Skeletal muscle cell (primary cell): ENCODE measurements around the gene KLRF2.
A peak's percentile ranks its signal among the peaks of the same experiment; 100 is the strongest.
"Not testable (repeated sequence)": the region's sequence is repeated elsewhere in the genome, so short reads cannot be mapped to it uniquely, and the experiment has no call there.

Source experiments
- DNase-seq: peaks from one replicate; pipeline ENCODE4 v3.0.0-alpha.2; 2010; ENCODE audit warnings: low read depth
- H3K4me3 ChIP-seq: 2 replicates; pipeline ENCODE4 v1.5.1; 2011; ENCODE audit warnings: low read depth, mild to moderate bottlenecking, control low read depth, low read length, moderate library complexity

Gene KLRF2, protein sequence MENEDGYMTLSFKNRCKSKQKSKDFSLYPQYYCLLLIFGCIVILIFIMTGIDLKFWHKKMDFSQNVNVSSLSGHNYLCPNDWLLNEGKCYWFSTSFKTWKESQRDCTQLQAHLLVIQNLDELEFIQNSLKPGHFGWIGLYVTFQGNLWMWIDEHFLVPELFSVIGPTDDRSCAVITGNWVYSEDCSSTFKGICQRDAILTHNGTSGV

GRCh38 chr12:9881246-9881645 lies at the start of gene KLRF2:
Gene KLRF2 (plus strand): TSS chr12:9881489. CDS start chr12:9881596, 107 bp downstream.
- no peak within 1 kb of the TSS for H3K4me3 ChIP-seq
- DNase-seq, result no peak

DNA sequence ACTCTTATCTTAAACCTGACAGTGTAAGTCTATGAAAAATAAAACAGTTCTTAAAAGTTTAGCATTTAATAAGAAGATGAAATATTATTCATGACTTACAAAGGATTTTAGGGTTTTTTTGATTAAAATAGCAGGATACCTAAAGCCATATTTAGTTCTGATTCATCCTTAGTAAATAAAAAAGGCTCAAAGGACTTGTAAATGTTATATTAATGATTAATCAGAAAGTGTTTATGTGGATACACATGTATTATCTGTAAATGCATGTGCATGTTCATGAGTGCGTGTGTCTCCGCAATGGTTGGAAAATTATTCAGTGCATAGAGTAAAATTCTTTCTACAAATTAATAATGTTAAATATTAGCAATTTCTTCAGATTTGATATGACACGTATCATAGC lies 49.6 kb upstream of the KLRF2 start:
- no peak for DNase-seq

DNA sequence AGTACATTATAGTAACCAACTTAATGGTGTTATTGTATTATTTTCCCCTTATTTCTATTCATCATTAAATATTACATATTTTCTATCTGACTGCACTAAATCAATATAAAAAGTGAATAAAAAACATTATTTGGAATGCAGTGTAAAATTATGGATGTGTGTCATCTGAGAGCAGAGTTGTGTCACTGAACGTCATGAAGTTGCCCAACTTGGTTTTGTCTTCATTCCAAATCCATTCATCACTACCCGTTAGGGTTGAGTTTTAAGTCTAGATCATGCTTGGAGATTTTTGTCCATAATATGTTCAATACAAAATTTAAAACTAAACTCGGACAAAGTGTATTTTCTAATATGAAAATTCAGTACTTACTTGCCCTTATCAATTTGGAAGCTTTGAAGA lies 37.9 kb upstream of the KLRF2 start:
- no peak for DNase-seq
- no peak overlapping the region for H3K4me3 ChIP-seq

More for the DNA sequence above, 49.6 kb upstream of the KLRF2 start:
- H3K4me3 ChIP-seq, result no peak overlapping the region

GRCh38 chr12:9848899-9849298 lies 32.4 kb upstream of the KLRF2 start:
- H3K4me3 ChIP-seq, result no peak overlapping the region
- DNase-seq, result no peak

- no peak overlapping the region for H3K4me3 ChIP-seq
Measured at GRCh38 chr12:9851050-9851449, 30.2 kb upstream of the KLRF2 start.

DNA sequence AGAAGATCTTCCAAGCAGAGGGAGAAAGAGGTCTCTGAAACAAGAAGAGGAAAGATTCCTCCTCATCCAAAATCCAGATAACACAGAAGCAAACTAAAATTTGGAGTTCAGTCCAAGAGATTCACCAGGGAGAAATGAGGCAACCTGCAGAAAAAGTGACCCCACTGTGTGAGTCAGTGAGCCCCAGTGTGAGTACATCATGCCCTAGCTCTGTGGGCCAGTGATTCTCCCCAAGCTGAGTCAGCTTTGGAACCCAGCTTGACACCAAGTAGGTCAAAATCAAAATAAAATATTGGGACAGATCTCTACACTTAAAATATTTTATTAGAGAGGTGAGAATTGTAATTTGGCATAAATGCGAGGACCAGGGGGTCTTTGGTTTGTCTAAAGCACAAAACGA lies 29.4 kb upstream of the KLRF2 start:
- H3K4me3 ChIP-seq, result no peak overlapping the region
- DNase-seq, result no peak

More at GRCh38 chr12:9851050-9851449, 30.2 kb upstream of the KLRF2 start:
- DNase-seq, result no peak

- H3K4me3 ChIP-seq, result no peak overlapping the region
- DNase-seq, result no peak
Measured at GRCh38 chr12:9856151-9856550, 25.1 kb upstream of the KLRF2 start.

GRCh38 chr12:9856894-9857293 lies 24.4 kb upstream of the KLRF2 start:
- no peak overlapping the region for H3K4me3 ChIP-seq
- DNase-seq, result no peak

GRCh38 chr12:9858135-9858534 lies 23.2 kb upstream of the KLRF2 start:
- H3K4me3 ChIP-seq, result no peak overlapping the region
- no peak for DNase-seq

DNA sequence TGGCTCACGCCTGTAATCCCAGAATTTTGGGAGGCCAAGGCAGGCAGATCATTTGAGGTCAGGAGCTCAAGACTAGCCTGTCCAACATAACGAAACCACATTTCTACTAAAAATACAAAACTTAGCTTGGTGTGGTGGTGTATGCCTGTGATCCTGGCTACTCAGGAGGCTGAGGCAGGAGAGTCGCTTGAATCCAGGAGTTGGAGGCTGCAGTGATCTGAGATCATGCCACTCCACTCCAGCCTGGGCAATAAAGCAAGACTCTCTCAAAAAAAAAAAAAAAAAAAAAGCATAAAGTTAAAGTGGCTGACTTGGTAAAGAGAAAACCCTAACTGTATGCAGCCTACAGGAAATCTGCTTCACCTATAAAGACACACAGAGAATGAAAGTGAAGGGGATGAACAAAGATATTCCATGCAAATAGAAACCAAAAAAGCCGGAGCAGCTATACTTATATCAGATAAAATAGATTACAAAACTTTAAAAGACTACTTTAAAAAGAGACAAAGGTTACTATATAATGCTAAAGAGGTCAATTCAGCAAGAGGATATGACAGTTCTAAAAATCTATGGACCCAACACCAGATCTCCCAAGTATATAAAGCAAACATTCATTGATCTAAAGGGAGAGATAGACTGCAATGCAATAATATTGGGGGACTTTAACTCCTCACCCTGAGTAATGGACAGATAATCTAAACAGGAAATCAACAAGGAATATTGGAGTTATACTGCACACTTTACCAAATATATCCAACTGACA lies 16.2 kb upstream of the KLRF2 start:
- no peak for DNase-seq
- no peak overlapping the region for H3K4me3 ChIP-seq

DNA sequence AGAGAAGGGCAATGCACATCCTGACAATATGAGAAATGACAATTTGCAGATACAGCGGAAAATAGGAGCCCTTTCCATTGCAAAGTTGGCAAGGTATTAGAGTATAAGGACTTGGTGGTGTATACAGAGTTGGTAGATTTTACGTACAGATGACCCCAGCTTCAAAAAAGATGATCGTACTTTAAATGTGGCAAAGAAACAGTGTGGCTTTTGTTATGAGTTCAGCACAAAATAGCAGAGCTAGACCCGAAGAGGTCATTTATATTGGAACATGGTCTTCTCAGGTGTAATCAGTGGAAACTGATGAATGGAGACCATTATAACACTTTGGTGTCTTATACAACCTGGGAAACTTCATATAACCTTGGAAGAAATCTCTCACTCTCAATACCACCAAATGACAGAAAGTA lies 14.4 kb upstream of the KLRF2 start:
- DNase-seq, result no peak
- H3K4me3 ChIP-seq, result no peak overlapping the region

- no peak overlapping the region for H3K4me3 ChIP-seq
Measured at GRCh38 chr12:9867531-9867930, 13.8 kb upstream of the KLRF2 start.

DNA sequence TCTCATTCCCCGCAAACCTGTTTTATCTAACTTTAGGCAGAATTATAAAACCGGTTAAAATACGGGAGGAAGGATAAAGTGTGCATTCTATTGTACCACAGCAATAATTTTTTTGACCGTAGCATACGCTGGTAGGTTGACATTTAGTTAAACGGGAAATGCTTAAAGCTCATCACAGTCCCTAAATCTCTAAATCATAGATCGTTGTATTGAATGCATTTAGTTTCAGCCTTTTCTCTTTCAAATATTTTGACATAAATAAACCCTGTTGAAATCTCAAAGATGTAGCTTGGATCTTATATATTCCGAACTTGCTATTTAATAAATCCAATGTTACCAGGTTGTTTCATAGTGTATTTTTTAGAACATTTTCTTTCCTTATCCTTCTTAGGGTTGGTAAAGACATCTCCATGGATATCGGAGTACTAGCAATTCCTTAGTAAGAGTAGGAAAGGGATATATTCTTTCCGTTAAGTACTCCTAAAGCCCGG lies 12.9 kb upstream of the KLRF2 start:
- H3K4me3 ChIP-seq, result no peak overlapping the region

More at GRCh38 chr12:9867531-9867930, 13.8 kb upstream of the KLRF2 start:
- no peak for DNase-seq

GRCh38 chr12:9868951-9869306 lies 12.4 kb upstream of the KLRF2 start:
- H3K4me3 ChIP-seq, result peak overlapping the region; percentile 25
- DNase-seq, result no peak

More for the DNA sequence above, 12.9 kb upstream of the KLRF2 start:
- DNase-seq, result no peak

GRCh38 chr12:9869307-9870161 lies 11.8 kb upstream of the KLRF2 start, which contains the start of gene CLEC2B:
Gene CLEC2B (minus strand): TSS chr12:9869354.
- peak; percentile 46 for DNase-seq
- peak within 1 kb of the TSS; percentile 25 for H3K4me3 ChIP-seq

DNA sequence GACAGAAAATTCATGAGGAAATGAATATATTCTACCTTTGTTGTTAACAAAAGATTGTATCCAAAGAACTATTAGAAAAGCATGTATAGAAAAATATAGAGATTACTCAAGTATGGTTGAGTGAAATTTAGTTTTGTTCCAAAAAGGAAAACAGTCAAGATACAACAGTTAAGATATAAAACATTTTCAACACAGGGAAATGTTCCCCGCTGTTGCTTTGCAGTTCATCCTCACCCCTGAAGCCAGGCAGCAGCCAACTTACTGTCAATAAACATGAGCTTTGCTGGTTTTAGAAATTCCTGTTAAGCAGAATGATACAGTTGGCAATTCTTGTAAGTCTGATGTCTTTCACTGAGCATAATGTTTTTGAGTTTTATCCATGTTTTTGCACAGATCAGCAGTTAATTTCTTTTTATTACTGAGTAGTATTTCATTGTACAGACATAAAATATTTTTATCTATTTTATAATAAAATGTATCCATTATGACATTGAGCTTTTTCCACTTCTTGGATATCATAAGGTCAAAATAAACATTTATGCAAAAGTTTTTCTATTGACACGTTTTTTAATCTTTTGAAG lies 10.9 kb upstream of the KLRF2 start:
- H3K4me3 ChIP-seq, result no peak overlapping the region
- no peak for DNase-seq

GRCh38 chr12:9872162-9872561 lies 9.1 kb upstream of the KLRF2 start:
- H3K4me3 ChIP-seq, result no peak overlapping the region
- no peak for DNase-seq

- DNase-seq, result no peak
- H3K4me3 ChIP-seq, result no peak overlapping the region
Measured at GRCh38 chr12:9872742-9873141, 8.5 kb upstream of the KLRF2 start.

DNA sequence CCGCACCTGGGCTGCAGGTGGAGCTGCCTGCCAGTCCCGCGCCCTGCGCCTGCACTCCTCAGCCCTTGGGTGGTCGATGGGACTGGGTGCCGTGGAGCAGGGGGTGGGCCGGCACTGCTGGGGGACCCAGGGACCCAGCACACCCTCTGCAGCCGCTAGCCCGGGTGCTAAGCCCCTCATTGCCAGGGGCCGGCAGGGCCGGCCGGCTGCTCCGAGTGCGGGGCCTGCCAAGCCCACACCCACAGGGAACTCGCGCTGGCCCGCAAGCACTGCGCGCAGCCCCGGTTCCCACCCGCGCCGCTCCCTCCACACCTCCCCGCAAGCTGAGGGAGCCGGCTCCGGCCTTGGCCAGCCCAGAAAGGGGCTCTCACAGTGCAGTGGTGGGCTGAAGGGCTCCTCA lies 5.2 kb upstream of the KLRF2 start:
- H3K4me3 ChIP-seq, DNase-seq: not testable (repeated sequence)
